Calu3 (cell line): Measurements from ENCODE around the gene DHRS12. TPM values are rescaled to one million over a fixed set of nuclear protein-coding genes. Genes with fewer than 3 reads are reported as not detected.
A peak's percentile ranks its signal among the peaks of the same experiment; 100 is the strongest.

Experiments used
- BruUV-seq: library from RNA; stranded (reverse); fragments of 400-500 nt; replicated peaks from 2 replicates; lab custom pipeline; 2021; lab: Mats Ljungman, UMichigan
- CTCF ChIA-PET: fragments of 300-600 bp; sonication (Branson Sonifier 250); formaldehyde crosslinking; loops from one replicate; lab custom pipeline; 2022; ENCODE audit warnings: antibody characterized with exemption; lab: Charles Lee
- DNase-seq: peaks from one replicate; pipeline ENCODE4 v3.0.0; 2022
- H3K27ac Mint-ChIP-seq: one replicate; pipeline ENCODE4 v1.8.0; 2022; ENCODE audit warnings: mixed read lengths; ENCODE audit not compliant: unreplicated experiment
- H3K27me3 Mint-ChIP-seq: one replicate; pipeline ENCODE4 v1.8.0; 2022; ENCODE audit warnings: mixed read lengths; ENCODE audit not compliant: unreplicated experiment
- H3K36me3 Mint-ChIP-seq: one replicate; pipeline ENCODE4 v1.8.0; 2022; ENCODE audit warnings: mild to moderate bottlenecking, moderate library complexity, mixed read lengths; ENCODE audit not compliant: insufficient read depth, unreplicated experiment
- H3K4me1 Mint-ChIP-seq: one replicate; pipeline ENCODE4 v1.8.0; 2022; ENCODE audit warnings: mild to moderate bottlenecking, low read depth, mixed read lengths; ENCODE audit not compliant: unreplicated experiment
- H3K4me3 Mint-ChIP-seq: one replicate; pipeline ENCODE4 v1.8.0; 2022; ENCODE audit warnings: mild to moderate bottlenecking, low read depth, moderate library complexity, mixed read lengths; ENCODE audit not compliant: unreplicated experiment
- H3K9me3 Mint-ChIP-seq: one replicate; pipeline ENCODE4 v1.8.0; 2022; ENCODE audit warnings: low read depth, mixed read lengths; ENCODE audit not compliant: unreplicated experiment
- CTCF ChIP-seq: fragments of 200-600 bp; IDR thresholded peaks from one replicate; pipeline ENCODE4 v1.8.0; 2022; ENCODE audit warnings: antibody characterized with exemption; ENCODE audit not compliant: unreplicated experiment
- intact Hi-C: fragments of 100-400 bp; cut with micrococcal nuclease; formaldehyde crosslinking; loops from one replicate; pipeline ENCODE4 v1.10.0; 2022; ENCODE audit not compliant: unreplicated experiment
- total RNA-seq: library from RNA; stranded (reverse); gene quantifications from 2 replicates; pipeline ENCODE4 v1.2.3, GENCODE V29; 2022

DHRS12 gene
- total RNA-seq, 1 experiment from 2014 or later: 8.1 TPM

GRCh38 chr13:51797664-51798488 lies 6.1 kb downstream of the DHRS12 start:
- Mint-ChIP-seq H3K4me1 (peaks cover 10% of the 10 kb centered on the region), H3K36me3 (peaks cover 10% of the 10 kb centered on the region), H3K27ac (no peak overlapping the region), H3K27me3 (no peaks in the 10 kb centered on the region), H3K9me3 (no peaks in the 10 kb centered on the region), H3K4me3 (no peak overlapping the region)
- CTCF ChIA-PET: interaction anchor here (0.6 to 1.6 kb wide), 13 partner anchors 33 to 674 kb away, joined by 3 to 14 read pairs (median 3); partner anchors contain the start of gene INTS6
- BruUV-seq: no TSS peak
- DNase-seq: peak; percentile 58
- intact Hi-C loops: loop anchor here (1.0 to 10.0 kb wide), 3 partner anchors 213 to 673 kb away; partner anchors contain the start of gene WDFY2
- peak; percentile 64 for TF ChIP-seq CTCF

- no peaks in the 10 kb centered on the region for H3K27me3 Mint-ChIP-seq
- intact Hi-C loops: loop anchor here (10.0 kb wide), 2 partner anchors 212 to 672 kb away; partner anchors contain the start of gene WDFY2
- H3K36me3 Mint-ChIP-seq: peaks cover 9% of the 10 kb centered on the region
- BruUV-seq: no TSS peak
- no peak for DNase-seq
- H3K4me1 Mint-ChIP-seq: peaks cover 1% of the 10 kb centered on the region
- no peak overlapping the region for H3K27ac Mint-ChIP-seq
- no peaks in the 10 kb centered on the region for H3K9me3 Mint-ChIP-seq
- no peak overlapping the region for H3K4me3 Mint-ChIP-seq
- TF ChIP-seq CTCF: no peak
- CTCF ChIA-PET: interaction anchor here (1.5 kb wide), 1 partner anchor 671 kb away, joined by 6 read pairs; no protein-coding TSS in a partner anchor
Measured at GRCh38 chr13:51796546-51796945, 7.4 kb downstream of the DHRS12 start.

GRCh38 chr13:51795419-51795818 lies 8.5 kb downstream of the DHRS12 start:
- Mint-ChIP-seq H3K4me3 (no peak overlapping the region), H3K9me3 (no peaks in the 10 kb centered on the region), H3K27me3 (no peaks in the 10 kb centered on the region), H3K36me3 (peaks cover 4% of the 10 kb centered on the region), H3K27ac (no peak overlapping the region), H3K4me1 (no peaks in the 10 kb centered on the region)
- intact Hi-C loops: loop anchor here (10.0 kb wide), 2 partner anchors 211 to 671 kb away; partner anchors contain the start of gene WDFY2
- CTCF ChIA-PET: no interaction called here
- TF ChIP-seq CTCF: no peak
- no peak for DNase-seq
- BruUV-seq: no TSS peak

GRCh38 chr13:51794964-51795363 lies 9.0 kb downstream of the DHRS12 start:
- no peak for TF ChIP-seq CTCF
- no peaks in the 10 kb centered on the region for H3K4me1 Mint-ChIP-seq
- H3K9me3 Mint-ChIP-seq: no peaks in the 10 kb centered on the region
- CTCF ChIA-PET: no interaction called here
- peaks cover 4% of the 10 kb centered on the region for H3K36me3 Mint-ChIP-seq
- H3K27ac Mint-ChIP-seq: no peak overlapping the region
- no peaks in the 10 kb centered on the region for H3K27me3 Mint-ChIP-seq
- DNase-seq: no peak
- H3K4me3 Mint-ChIP-seq: no peak overlapping the region
- no TSS peak for BruUV-seq
- intact Hi-C loops: loop anchor here (10.0 kb wide), 2 partner anchors 210 to 670 kb away; partner anchors contain the start of gene WDFY2
